ENCODE results near the gene ENAH.
"Not testable (repeated sequence)": the region's sequence is repeated elsewhere in the genome, so short reads cannot be mapped to it uniquely, and the experiment has no call there.

Gene ENAH

DNA sequence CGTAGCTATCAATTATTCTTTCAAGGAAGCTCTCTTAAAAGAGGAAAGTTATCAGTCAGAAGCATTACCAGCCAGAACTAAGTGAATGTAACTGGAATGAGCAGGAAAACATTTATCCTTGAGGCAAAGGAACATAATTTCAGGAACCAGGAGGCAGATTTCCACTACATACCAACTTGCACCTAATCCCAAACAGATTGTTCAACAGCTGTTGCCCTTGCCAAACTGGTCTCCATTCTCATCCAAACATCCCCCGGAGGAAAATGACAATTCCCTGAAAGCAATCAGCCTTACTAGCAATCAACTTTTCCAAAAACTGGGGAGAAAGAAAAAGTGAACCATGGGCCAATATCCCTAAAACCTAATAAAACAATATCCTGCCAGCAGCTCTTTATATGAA lies 35.0 kb downstream of the ENAH start:
- no peak overlapping the region for H3K27ac ChIP-seq
- no peaks in the 10 kb centered on the region for H3K36me3 ChIP-seq (ENCODE audit: insufficient read depth)
- no peaks in the 10 kb centered on the region for H3K79me2 ChIP-seq (ENCODE audit: insufficient read depth, low read depth)
- TF ChIP-seq CTCF (conservative IDR thresholded peaks at IDR 0.05; ENCODE audit: low read depth, low read length) = no peak
- no peaks in the 10 kb centered on the region for H4K20me1 ChIP-seq (ENCODE audit: insufficient read depth)
- H2AFZ ChIP-seq (ENCODE audit: low read depth) = no peak overlapping the region
- H3K4me1 ChIP-seq (ENCODE audit: low read depth, poor library complexity, severe bottlenecking) = no peaks in the 10 kb centered on the region
- no peak overlapping the region for H3K4me3 ChIP-seq (IDR thresholded peaks at IDR 0.05; ENCODE audit: insufficient read depth, low read depth, low read length)
- no peak overlapping the region for H3K9ac ChIP-seq
- H3K27me3 ChIP-seq (ENCODE audit: insufficient read depth, low read depth) = no peaks in the 10 kb centered on the region
- no peak overlapping the region for H3K4me2 ChIP-seq

DNA sequence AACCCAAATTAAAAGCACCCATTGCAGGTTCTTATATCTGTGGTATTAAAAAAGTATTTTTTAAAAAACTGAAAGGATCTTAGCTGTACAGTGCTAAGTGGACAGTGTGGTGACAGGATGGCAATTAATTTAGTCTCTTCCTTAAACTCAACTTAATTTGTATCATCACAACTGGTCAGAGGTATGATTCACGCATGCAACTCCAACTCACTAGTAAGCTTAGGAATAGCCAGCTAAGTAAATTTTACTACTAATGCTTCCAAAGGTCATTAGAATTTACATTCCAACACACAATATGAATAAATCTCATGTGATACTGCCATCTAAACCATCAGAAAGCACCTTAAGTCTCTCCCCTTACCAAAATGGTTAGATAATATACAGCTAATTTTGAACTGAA lies 35.4 kb downstream of the ENAH start:
- Histone ChIP-seq H3K4me2 (no peak overlapping the region), H3K27me3 (ENCODE audit: insufficient read depth, low read depth) (no peaks in the 10 kb centered on the region), H3K79me2 (ENCODE audit: insufficient read depth, low read depth) (no peaks in the 10 kb centered on the region), H3K9ac (no peak overlapping the region), H3K36me3 (ENCODE audit: insufficient read depth) (no peaks in the 10 kb centered on the region), H3K4me1 (ENCODE audit: low read depth, poor library complexity, severe bottlenecking) (no peaks in the 10 kb centered on the region), H3K4me3 (IDR thresholded peaks at IDR 0.05; ENCODE audit: insufficient read depth, low read depth, low read length) (no peak overlapping the region), H2AFZ (ENCODE audit: low read depth) (no peak overlapping the region), H4K20me1 (ENCODE audit: insufficient read depth) (no peaks in the 10 kb centered on the region), H3K27ac (no peak overlapping the region)
- no peak for TF ChIP-seq CTCF (conservative IDR thresholded peaks at IDR 0.05; ENCODE audit: low read depth, low read length)

GRCh38 chr1:225615403-225615790 lies 37.5 kb downstream of the ENAH start:
- H3K79me2 ChIP-seq (ENCODE audit: insufficient read depth, low read depth); H3K9ac ChIP-seq; H3K4me2 ChIP-seq: not testable (repeated sequence)

GRCh38 chr1:225613006-225613405 lies 39.9 kb downstream of the ENAH start:
- Histone ChIP-seq H3K27me3 (ENCODE audit: insufficient read depth, low read depth) (no peaks in the 10 kb centered on the region), H3K4me2 (no peak overlapping the region), H3K4me1 (ENCODE audit: low read depth, poor library complexity, severe bottlenecking) (no peaks in the 10 kb centered on the region), H3K27ac (no peak overlapping the region), H4K20me1 (ENCODE audit: insufficient read depth) (no peaks in the 10 kb centered on the region), H3K4me3 (IDR thresholded peaks at IDR 0.05; ENCODE audit: insufficient read depth, low read depth, low read length) (no peak overlapping the region), H3K9ac (no peak overlapping the region), H2AFZ (ENCODE audit: low read depth) (no peak overlapping the region), H3K36me3 (ENCODE audit: insufficient read depth) (no peaks in the 10 kb centered on the region), H3K79me2 (ENCODE audit: insufficient read depth, low read depth) (no peaks in the 10 kb centered on the region; the same call in 1 of the 2 replicates)
- TF ChIP-seq CTCF (conservative IDR thresholded peaks at IDR 0.05; ENCODE audit: low read depth, low read length) = no peak

More at GRCh38 chr1:225615403-225615790, 37.5 kb downstream of the ENAH start:
- not testable (repeated sequence) for H3K36me3 ChIP-seq (ENCODE audit: insufficient read depth); H4K20me1 ChIP-seq (ENCODE audit: insufficient read depth); H2AFZ ChIP-seq (ENCODE audit: low read depth); H3K27me3 ChIP-seq (ENCODE audit: insufficient read depth, low read depth); H3K27ac ChIP-seq; H3K4me1 ChIP-seq (ENCODE audit: low read depth, poor library complexity, severe bottlenecking); H3K4me3 ChIP-seq (IDR thresholded peaks at IDR 0.05; ENCODE audit: insufficient read depth, low read depth, low read length)

- no peaks in the 10 kb centered on the region; the same call in 1 of the 2 replicates for H3K79me2 ChIP-seq (ENCODE audit: insufficient read depth, low read depth)
- no peak overlapping the region for H3K4me2 ChIP-seq
- TF ChIP-seq CTCF (conservative IDR thresholded peaks at IDR 0.05; ENCODE audit: low read depth, low read length) = no peak
- no peaks in the 10 kb centered on the region for H3K4me1 ChIP-seq (ENCODE audit: low read depth, poor library complexity, severe bottlenecking)
- H3K36me3 ChIP-seq (ENCODE audit: insufficient read depth) = no peaks in the 10 kb centered on the region
- no peak overlapping the region for H3K9ac ChIP-seq
- no peaks in the 10 kb centered on the region for H3K27me3 ChIP-seq (ENCODE audit: insufficient read depth, low read depth)
- H2AFZ ChIP-seq (ENCODE audit: low read depth) = no peak overlapping the region
- H4K20me1 ChIP-seq (ENCODE audit: insufficient read depth) = no peaks in the 10 kb centered on the region
- no peak overlapping the region for H3K27ac ChIP-seq
- no peak overlapping the region for H3K4me3 ChIP-seq (IDR thresholded peaks at IDR 0.05; ENCODE audit: insufficient read depth, low read depth, low read length)
Observed at GRCh38 chr1:225612287-225612686, 40.6 kb downstream of the ENAH start.

Measured in KMS-11 (cell line).